WI38 (cell line): Measurements from ENCODE around the gene ZNRD2.

Experiments used
- H3K4me3 ChIP-seq: 2 replicates; pipeline ENCODE4 v1.5.1; 2011; ENCODE audit warnings: low read depth, mild to moderate bottlenecking, control low read depth, low read length
- CTCF ChIP-seq: IDR thresholded peaks from 2 replicates; pipeline ENCODE4 v1.5.1; 2012; ENCODE audit warnings: low read depth, mild to moderate bottlenecking, control low read depth, low read length

ZNRD2 gene

GRCh38 chr11:65536412-65537295 is 33.6 kb upstream of the ZNRD2 start:
- no peak for TF ChIP-seq CTCF

GRCh38 chr11:65537296-65537597 is 33.0 kb upstream of the ZNRD2 start:
- no peak for TF ChIP-seq CTCF
- no peak overlapping the region for H3K4me3 ChIP-seq

More at GRCh38 chr11:65536412-65537295, 33.6 kb upstream of the ZNRD2 start:
- H3K4me3 ChIP-seq, result no peak overlapping the region

- H3K4me3 ChIP-seq, result no peak overlapping the region
- TF ChIP-seq CTCF, result no peak
Measured at GRCh38 chr11:65537620-65538231, 32.6 kb upstream of the ZNRD2 start.

GRCh38 chr11:65538232-65538914 is 31.9 kb upstream of the ZNRD2 start:
- H3K4me3 ChIP-seq, result no peak overlapping the region

GRCh38 chr11:65538915-65539743 is 31.1 kb upstream of the ZNRD2 start:
- TF ChIP-seq CTCF, result no peak
- H3K4me3 ChIP-seq, result no peak overlapping the region

More at GRCh38 chr11:65538232-65538914, 31.9 kb upstream of the ZNRD2 start:
- no peak for TF ChIP-seq CTCF

- no peak for TF ChIP-seq CTCF
- peak overlapping the region; percentile 56 for H3K4me3 ChIP-seq
Measured at GRCh38 chr11:65539744-65540289, 30.5 kb upstream of the ZNRD2 start.
